CD4-positive, alpha-beta T cell treated with Interleukin-17A for 1 hour (primary cell): ENCODE measurements around the gene ATP6V0A4.
"Not testable (repeated sequence)": the region's sequence is repeated elsewhere in the genome, so short reads cannot be mapped to it uniquely, and the experiment has no call there.

ENCODE experiments used
- DNase-seq: peaks from one replicate; pipeline ENCODE4 v3.0.0-alpha.2; 2020

The ATP6V0A4 gene

DNA sequence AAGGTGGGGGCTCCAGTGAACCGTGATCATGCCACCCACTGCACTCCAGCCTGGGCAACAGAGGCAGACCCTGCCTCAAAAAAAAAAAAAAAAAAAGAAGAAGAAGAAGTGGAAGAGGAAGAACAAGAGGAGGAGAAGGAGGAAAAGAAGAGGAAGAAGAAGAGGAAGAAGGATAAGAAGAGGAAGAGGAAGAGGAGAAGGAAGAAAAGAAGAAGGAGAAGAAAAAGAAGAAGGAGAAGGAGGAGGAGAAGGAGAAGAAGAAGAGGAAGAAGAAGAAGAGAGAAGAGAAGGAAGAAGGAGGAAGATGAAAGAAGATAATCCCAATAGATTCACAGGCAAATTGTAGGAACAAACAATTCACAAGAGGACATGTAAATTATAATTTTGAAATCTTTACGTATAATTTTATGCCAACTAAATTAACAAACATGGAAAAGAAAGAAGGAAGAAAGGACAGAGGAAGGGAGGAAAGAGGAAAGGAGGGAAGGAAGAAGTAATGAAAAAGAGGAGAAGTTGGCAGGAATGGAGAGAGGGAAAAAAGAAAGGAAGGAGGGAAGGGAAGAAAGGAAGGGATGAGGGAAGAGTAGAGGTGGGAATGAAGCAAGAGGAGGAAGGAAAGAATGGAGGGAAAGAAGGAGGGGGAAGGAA, 100.3 kb downstream of the ATP6V0A4 start:
- no peak for DNase-seq

DNA sequence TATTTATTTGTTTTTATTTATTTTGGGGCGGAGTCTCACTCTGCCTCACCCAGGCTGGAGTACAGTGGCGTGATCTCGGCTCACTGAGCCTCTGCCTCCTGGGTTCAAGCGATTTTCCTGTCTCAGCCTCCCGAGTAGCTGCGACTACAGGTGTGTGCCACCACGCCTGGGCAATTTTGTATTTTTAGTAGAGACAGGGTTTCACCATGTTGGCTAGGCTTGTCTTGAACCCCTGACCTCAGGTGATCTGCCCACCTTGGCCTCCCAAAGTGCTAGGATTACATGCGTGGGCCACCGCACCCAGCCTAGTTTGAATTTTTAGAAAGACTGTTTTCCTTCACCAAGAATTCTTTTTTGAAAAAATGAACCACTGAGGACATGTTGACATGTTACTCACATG, 102.2 kb downstream of the ATP6V0A4 start:
- not testable (repeated sequence) for DNase-seq

DNA sequence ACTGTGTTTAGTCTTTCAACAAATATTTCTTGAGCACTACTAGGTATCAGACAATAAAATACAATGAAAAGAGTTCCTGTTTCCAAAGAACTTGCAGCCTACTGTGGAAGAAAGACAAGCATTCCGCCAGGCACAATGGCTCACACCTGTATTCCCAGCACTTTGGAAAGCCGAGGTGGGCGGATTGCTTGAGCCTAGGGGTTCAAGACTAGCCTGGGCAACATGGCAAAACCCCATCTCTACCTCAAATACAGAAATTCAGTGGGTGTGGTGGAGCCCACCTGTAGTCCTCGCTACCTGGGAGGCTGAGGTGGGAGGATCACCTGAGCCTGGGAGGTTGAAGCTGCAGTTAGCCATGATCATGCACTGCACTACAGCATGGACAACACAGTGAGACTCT, 102.9 kb downstream of the ATP6V0A4 start:
- DNase-seq = no peak

DNA sequence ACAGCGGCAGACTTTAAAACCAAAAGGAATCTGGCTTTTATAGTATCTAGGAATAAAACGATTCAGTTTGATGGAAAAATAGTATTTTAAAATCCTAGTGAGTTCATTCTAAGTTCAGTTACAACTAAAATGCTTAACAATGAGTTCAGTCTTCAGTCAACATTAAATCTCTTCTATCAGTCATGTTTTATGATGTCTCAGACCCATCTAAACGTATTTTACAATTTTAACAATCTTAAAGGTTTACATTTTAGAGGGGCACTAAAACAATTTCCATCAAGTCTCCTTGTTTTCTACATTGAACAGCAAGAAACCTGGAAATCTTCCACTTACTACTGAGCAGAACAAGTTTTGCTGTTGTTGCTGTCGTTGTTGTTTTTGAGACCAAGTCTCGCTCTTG, 106.8 kb downstream of the ATP6V0A4 start:
- DNase-seq = no peak

DNA sequence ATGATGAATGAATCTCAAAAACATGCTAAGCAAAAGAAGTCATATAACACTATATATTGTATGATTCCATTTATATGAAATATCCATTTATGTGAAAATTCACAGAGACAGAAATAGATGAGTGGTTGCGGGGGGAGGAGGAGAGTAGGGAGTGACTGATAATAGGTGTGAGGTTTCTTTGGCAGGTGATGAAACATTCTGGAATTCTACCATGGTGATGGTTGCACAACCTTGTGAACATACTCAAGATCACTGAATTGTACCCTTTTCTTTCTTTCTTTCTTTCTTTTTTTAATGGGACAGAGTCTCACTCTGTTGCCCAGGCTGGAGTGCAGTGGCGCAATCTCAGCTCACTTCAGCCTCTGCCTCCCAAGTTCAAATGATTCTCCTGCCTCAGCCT, 107.5 kb downstream of the ATP6V0A4 start:
- no peak for DNase-seq

DNA sequence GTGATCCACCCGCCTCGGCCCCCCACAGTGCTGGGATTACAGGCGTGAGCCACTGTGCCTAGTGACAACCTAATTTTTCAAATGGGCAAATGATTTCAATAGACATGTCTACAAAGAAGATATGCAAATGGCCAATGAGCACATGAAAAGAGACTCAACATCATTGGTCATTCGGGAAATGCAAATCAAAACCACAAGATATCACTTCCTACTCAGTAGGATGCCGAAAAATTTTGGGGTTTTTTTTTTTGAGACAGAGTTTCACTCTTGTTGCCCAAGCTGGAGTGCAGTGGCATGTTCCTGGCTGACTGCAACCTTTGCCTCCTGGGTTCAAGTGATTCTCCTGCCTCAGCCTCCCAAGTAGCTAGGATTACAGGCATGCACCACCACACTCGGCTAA, 110.0 kb downstream of the ATP6V0A4 start:
- not testable (repeated sequence) for DNase-seq

DNA sequence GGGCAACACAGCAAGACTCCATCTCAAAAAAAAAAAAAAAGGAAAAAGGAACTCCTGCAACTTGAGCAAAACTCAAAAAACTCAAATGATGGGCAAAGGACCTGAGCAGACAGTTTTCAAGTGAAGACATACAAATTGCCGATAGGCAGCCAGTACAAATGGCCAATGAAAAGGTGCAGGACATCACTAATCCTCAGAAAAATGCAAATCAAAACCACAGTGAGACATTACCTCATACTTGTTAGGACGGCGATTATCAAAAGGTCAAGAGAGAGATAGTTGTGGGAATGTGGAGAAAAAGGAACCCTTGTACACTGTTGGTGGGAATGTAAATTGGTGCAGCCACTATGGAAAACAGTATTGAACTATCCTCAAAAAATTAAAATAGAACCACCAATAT, 113.7 kb downstream of the ATP6V0A4 start:
- DNase-seq = no peak

DNA sequence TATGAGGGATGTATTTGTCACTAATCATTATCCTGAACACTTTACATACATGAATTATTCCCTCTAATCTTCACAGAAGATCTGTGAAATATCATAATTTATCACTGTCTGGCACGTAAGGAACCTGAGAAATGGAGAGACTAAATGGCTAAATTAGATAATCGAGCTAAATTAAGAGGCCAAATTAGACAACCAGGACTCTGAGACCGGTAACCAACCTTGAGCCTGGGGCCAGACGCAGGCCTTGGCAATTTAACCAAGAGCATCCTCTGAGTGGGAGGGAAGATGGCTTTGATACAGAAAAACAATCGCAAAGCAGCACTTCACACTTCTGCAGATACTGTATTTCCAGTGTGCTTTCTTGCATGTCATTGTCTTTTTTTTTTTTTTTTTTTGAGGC, 118.2 kb downstream of the ATP6V0A4 start:
- DNase-seq = no peak

DNA sequence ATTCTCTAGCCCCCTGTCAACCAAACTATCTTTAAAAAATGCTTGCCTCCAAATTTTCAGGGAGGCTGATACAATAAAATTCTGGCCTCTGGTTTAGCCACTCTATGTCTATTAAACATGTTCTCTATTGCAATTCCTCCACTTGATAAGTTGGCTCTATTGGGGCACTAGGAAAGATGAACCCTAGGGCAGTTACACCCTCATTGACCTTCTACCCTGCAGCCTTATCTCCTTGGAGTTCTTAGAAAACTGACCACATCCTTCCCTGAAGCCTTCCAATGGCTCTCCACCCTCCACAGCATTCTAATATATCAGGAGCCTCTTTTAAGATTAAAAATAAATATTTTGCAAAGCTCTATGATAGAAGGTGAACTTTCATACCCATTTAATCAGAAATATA, 127.4 kb downstream of the ATP6V0A4 start:
- no peak for DNase-seq

DNA sequence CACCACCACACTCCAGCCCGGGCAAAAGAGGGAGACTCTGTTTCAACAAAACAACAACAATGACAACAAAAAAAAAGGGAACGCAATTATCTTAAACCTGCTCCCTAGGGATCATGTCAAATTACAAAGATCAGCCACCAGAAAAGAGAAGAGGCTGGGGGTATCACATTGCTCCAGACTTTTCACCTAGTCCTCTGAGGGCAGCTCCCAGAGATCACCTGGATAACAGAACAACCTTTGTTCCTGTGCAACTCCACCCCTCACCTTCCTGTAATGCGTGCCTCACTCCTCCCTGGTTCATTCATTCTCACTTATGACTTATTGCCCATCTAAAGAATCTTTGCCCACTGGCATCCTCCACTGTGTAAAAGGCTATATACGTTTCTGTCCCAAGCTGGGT, 128.6 kb downstream of the ATP6V0A4 start:
- no peak for DNase-seq

DNA sequence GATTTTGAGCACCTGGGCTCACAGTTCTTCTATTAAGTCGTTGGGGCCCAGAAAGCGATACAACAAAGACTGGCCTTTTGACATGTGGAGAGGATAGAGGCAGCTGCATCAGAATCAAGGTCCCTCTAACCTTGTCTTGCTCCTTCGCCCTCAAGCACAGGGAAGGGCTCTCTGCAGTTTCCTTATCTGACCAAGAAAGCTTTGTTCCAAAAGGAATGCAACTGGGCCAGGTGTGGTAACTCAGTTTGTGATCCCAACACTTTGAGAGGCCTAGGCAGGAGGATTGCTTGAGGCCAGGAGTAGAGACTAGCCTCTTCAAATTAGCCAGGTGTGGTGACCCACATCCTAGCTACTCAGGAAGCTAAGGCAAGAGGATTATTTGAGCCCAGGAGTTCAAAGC, 129.1 kb downstream of the ATP6V0A4 start:
- no peak for DNase-seq

DNA sequence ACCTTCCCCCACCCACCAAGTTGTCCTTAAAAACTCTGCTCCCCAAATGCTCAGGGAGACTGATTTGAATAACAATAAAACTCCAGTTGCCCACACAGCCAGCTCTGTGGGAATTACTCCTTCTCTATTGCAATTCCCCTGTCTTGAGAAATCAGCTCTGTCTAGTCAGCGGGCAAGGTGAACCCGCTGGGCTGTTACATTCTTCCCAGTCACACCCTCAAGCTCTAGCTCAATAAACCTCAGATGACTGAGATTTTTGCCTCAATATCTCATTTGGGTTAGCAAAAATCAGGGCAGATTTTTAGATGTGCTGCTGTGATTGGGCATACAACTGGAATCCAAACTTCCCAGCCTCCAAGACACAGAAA, 129.8 kb downstream of the ATP6V0A4 start:
- DNase-seq = no peak

DNA sequence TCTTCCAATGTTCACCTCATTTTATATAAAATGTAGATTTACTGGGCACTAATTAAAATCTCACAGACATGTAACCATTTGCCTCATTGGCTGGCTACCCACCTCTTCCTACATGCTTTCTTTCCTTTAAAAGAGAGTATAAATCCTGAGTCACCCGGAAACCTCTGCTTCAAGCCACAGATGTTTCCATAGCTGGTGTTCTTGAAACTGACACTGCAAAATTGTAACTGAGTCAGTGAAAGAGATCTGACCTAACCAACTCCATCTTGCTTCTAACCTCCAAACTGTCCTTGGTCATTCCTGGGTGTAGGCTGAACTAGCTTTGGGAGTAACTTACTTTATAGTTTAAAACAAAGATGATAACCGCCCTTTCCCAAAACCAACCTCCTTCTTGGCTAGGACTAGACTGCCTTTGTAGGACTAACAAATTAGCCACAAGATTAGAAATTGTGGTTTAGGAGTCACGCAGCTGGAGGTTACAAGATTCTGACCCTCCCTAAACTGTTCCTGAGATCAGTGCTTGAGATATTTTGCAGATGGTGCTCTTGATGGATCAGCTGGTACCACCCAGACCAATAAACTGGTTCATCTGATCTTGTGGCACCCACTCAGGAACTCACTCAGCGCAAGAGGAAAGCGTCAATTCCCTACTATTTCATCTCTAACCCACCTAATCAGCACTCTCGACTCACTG, 130.3 kb downstream of the ATP6V0A4 start:
- no peak for DNase-seq

DNA sequence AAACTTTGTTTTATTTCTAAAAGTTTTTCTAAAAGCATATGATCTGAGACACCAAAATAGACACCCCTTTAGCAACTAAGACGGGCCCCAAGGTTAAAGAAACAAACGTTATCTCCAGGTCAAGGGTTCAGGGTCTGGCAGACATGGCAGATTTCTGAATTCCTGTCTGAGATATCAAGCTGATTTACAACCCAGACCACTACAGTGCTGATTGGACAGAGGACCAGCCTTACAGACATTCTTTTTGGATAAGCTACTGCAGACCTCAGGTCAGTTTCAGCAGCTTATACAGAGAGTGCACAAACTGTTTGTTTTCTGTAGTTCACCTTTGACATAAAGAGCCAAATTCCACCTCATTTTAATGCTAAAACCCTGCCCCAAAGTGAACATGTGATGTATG, 131.6 kb downstream of the ATP6V0A4 start:
- DNase-seq = no peak

DNA sequence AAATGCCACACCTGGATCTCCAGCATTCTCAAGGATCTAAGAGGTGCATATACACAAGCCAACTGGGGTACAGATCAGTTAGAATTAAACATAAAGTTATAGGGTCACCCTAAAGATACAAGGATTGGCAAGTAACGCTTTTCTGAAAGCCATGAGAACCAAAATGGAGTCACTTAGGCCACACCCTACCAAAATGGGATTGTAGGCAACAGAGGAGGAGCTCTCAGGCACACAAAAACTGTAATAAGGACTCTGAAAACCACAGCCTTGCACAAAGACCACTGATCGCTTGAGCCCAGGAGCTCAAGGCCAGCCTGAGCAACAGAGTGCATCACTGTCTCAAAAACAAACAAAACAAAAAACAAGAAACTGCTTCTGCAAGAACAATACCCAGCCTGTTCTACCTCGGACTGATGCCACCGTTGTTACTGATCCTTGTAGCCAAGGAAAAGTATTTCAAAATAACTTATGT, 132.3 kb downstream of the ATP6V0A4 start:
- DNase-seq = no peak

DNA sequence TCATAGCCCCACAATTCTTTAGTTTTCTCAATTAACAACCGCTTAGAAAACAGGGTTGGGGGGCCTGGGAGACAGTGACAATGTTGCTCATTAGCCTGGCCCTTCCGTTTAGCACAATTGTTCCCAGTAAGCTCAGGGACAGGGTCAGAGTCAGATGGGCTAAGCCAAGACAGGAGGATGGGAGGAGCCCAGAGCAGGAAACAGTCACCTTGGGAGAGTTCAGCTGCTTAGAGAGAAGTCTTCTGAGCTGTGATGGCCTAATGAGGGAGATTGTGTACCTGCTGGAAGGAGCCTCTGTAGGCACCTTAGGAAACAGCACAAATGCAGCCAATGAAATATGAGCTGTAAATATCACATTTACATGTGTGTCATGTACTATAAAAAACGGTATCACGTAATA, 132.7 kb downstream of the ATP6V0A4 start:
- no peak for DNase-seq

DNA sequence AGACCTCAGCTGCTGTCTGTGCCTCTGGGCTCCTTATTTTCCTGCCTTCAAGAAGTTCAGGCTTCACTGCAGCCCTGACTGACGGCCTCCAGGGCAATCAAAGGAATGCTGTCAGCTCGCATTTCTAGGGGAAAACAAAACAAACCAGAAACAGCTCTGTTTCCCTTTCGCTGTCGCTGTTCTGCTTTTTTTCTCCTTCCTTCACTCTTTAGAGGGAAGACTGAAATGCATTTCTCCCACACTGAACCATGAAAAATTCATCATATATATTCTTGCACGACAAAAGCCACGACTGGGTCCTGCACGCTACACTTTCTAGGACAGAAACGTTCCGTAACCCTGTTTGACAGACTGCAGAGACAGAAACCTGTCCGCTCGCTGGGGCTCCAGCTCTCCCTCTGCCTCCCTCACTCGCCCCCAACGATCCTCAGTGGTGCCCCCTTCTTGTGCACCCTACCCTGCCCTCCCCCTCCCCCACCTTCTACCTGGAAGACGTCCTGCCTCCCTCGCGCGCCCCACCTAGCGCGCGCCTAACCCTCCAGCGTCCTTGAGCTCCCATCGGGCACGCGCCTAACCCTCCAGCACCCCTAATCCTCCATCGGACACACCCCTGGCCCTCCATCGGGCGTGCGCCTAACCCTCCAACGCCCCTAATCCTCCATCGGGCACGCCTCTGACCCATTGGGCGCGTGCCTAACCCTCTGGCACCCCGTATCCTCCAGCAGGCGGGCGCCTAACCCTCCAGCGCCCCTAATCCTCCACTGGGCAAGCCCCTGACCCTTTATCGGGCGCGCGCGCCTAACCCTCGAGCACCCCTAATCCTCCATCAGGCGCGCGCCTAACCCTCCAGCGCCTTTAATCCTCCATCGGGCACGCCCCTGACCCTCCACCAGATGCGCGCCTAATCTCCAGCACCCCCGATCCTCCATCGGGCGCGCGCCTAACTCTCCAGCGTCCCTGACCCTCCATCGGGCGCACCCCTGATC, 134.0 kb downstream of the ATP6V0A4 start:
- no peak for DNase-seq

DNA sequence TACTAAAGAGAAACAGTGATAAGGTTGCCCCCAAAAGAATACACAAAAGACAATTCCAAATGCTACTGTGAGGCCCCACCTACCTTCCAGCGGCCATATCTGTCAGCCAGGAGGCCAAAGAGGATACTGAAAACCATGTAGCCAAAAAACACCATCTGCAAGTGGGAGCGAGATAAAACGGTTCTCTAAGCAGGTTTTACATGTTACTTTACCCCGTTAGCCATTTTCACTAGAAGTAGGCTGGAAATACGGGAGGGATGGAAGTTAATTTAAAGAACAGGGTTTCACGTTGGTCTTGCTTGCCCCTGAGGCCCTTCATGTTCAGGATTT, 135.0 kb downstream of the ATP6V0A4 start:
- no peak for DNase-seq

DNA sequence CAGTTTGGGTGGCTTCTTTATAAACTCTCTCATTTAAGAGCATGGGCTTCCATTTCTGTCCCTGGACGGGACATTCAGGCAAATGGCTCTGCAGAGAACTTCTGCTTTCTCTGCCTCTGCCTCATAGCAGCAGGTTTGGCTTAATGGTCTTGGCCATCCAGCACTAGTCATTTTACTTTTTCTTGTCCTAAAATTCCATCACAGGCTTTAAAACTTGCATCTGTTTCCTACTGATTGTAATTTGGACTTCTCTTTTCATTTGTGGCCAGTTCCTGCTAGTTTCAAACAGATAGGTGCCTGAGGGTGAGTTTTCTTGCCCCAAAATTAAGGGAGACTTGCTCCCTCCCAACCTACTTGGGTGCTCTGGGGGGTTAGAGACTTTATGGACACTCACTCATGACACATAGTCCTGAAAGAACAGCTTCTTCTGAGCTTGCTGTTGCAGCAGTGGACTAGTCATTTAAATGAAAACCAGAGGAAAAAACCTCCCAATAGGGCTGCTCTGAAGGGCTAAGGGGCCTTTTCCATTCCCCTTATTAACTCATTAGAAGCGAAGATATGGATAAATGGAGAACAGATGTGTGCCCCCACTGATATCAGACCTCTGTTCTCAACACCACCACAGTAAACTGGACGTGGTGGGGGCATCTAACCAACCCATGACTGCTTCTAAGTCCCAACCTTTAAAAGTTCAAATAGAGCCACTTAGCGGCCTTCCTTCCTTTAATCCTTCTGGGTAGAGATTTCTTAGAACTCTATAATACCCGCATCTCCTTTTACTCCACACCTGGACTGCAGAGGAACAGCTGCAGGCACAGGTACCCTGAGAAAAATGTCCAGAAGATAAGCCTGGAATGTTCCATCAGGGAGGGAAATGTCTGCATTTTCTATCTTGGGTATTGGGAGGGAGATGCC, 135.7 kb downstream of the ATP6V0A4 start:
- no peak for DNase-seq

DNA sequence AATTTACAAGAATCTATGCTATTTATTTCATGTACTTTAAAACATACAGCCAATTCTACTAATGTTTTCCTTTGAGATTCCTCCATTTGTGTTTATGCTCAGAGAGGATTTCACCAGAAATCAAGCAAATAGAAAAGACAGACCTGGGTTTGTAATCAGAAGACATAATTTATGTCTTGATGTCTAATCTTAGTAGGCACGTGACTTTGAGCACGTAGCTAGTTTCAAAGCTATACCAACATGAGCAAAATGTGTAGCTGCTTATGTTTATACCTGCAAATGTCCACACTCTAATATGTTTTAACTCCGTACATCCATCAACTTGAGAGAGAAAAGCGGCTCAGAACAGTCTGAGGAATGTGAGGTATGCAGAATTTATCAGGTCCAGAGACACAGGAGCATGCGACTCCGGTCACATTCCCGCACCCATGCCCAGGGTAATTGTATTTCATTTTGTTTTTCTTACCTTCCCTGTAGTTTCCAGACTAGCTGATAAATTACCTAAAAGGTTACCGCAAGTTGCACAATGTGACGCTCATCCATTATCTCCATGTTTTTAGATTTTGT, 136.8 kb downstream of the ATP6V0A4 start:
- DNase-seq = no peak

DNA sequence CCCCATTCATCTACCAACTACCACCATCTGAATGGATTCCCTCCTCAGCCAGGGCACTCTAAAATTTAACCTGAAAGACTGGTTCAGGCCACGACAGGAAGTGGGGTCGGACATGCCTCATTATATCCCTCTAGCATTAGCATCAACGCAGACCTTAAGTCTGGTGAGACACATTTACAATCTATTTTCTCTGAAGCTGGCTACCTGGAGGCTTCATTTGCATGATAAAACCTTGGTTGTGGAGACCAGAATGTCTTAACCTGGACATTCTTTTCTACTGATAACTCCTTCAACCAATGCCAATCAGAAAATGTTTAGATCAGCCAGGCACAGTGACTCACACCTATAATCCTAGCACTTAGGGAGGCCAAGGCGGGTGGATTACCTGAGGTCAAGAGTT, 139.1 kb downstream of the ATP6V0A4 start:
- DNase-seq = no peak

DNA sequence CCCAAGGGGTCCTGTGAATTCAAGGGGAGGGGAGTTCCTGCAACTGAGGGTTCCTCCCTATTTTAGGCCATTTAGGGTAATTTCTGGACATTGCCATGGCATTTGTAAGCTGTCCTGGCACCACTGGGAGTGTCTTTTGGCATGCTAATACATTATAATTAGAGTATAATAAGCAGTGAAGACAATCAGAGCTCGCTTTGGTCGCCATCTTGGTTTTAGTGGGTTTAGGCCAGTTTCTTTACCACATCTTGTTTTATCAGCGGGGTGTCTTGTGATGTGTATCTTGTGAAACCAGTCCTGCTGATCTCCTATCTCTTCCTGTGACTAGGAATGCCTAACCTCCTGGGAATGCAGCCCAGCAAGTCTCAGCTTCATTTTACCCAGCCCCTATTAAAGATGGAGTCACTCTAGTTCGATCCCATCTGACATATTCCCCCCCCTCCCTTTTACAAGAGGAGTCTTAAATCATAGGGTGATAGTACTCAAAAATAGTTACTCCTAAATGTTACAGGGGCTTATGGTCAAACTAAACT, 140.1 kb downstream of the ATP6V0A4 start:
- no peak for DNase-seq
